Right ventricle myocardium superior (tissue), 1 donor: ENCODE results near the gene ASIC1. TPM values are rescaled to one million over a fixed set of nuclear protein-coding genes. Genes with fewer than 3 reads are reported as not detected.
A peak's percentile ranks its signal among the peaks of the same experiment; 100 is the strongest.
"Not testable (repeated sequence)": the region's sequence is repeated elsewhere in the genome, so short reads cannot be mapped to it uniquely, and the experiment has no call there.

Experiments
- ATAC-seq: fragments of 200-7000 bp; cut with Tn5 transposase; one replicate; pipeline ENCODE4 v1.9.1; 2020; ENCODE audit warnings: mild to moderate bottlenecking; ENCODE audit not compliant: poor library complexity
- DNase-seq: peaks from one replicate; pipeline ENCODE4 v3.0.0-alpha.2; 2020
- intact Hi-C: fragments of 100-400 bp; cut with DNase I; formaldehyde crosslinking; loops from one replicate; pipeline ENCODE4 v1.11.2; 2022
- total RNA-seq: library from RNA; stranded (reverse); fragmentation: NEBNext Ultra II Directional; extraction: Animal tissue kit (Norgen Biotek cat#: 25700); gene quantifications from one replicate; pipeline ENCODE4 v1.2.1, GENCODE V29; 2021
- donor health status: DM: no; HTN: yes; CAD: no; lungs with severe emphysema.

The ASIC1 gene
- total RNA-seq, 1 donor from 2014 or later: 1.6 TPM

DNA sequence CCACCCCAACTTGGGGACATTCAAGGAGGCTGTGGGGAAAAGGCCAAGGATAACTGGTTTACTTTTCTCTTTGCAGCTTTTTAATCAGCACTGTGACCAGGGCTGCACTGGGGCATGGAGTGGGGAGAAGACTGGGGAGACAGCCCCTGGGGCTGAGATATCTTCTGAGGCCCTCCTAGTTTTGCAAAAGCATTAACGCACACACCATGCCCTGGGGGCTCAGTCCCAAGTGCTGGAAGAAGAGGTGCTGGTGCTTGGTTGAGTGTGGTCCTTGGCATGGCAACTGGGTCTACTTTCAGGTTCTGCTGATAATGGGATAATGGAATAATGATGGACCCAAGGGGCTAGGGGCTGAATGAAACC lies 18.4 kb downstream of the ASIC1 start:
- intact Hi-C loops: no loop called here
- no peak for ATAC-seq
- no peak for DNase-seq

- DNase-seq: no peak
- intact Hi-C loops: no loop called here
- ATAC-seq: no peak
These were observed 19.7 kb downstream of the ASIC1 start for GRCh38 chr12:50077099-50077498.

- DNase-seq: no peak
- ATAC-seq: no peak
- intact Hi-C loops: no loop called here
These were observed 20.9 kb downstream of the ASIC1 start for GRCh38 chr12:50078281-50078680.

- intact Hi-C loops: no loop called here
- DNase-seq (no peak), ATAC-seq (no peak)
These were observed 22.4 kb downstream of the ASIC1 start for GRCh38 chr12:50079771-50080170.

DNA sequence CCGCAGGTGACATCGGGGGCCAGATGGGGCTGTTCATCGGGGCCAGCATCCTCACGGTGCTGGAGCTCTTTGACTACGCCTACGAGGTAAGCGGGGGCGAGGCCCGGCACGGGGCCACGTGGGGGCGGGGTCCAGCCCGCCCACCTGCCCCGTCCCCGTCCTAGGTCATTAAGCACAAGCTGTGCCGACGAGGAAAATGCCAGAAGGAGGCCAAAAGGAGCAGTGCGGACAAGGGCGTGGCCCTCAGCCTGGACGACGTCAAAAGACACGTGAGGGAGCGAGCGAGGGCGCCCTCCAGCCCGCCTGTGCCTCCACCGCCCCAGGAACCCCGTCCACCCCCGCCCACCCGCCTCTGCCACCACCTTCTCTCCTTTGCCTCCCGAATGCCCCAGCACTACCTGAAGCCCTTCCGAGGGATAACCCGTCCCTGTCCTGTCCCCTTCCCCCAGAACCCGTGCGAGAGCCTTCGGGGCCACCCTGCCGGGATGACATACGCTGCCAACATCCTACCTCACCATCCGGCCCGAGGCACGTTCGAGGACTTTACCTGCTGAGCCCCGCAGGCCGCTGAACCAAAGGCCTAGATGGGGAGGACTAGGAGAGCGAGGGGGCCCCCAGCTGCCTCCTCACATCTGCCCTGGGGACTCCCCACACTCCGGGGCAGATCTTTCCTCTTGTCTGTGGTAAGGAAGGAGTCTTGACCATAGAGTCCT lies 23.9 kb downstream of the ASIC1 start:
- no peak for ATAC-seq
- DNase-seq: no peak
- intact Hi-C loops: no loop called here

DNA sequence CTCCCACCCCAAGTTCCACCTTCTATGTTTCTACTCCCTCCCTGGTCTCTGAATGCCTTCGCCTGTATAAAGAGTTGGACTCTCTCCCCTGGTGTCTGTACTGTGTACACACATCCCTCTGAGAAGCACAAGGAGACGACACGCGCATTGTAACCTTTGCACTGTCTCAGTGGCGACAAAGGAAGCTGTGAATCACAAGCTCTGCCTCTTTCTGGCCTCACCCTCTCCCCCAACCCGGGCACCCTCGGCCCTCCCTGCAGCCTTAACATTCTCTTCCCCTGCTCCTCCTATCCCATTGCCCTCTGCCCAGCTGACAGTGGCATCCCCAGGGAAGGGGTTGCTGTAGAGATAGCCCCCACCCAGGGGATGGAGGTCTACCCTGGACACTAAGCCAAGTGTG lies 25.2 kb downstream of the ASIC1 start:
- ATAC-seq (no peak), DNase-seq (no peak)
- intact Hi-C loops: no loop called here

GRCh38 chr12:50083301-50083700 lies 25.9 kb downstream of the ASIC1 start:
- no peak for ATAC-seq
- intact Hi-C loops: no loop called here
- DNase-seq: no peak

- intact Hi-C loops, ATAC-seq, DNase-seq: not testable (repeated sequence)
These were observed 27.0 kb downstream of the ASIC1 start for GRCh38 chr12:50084409-50084774.

DNA sequence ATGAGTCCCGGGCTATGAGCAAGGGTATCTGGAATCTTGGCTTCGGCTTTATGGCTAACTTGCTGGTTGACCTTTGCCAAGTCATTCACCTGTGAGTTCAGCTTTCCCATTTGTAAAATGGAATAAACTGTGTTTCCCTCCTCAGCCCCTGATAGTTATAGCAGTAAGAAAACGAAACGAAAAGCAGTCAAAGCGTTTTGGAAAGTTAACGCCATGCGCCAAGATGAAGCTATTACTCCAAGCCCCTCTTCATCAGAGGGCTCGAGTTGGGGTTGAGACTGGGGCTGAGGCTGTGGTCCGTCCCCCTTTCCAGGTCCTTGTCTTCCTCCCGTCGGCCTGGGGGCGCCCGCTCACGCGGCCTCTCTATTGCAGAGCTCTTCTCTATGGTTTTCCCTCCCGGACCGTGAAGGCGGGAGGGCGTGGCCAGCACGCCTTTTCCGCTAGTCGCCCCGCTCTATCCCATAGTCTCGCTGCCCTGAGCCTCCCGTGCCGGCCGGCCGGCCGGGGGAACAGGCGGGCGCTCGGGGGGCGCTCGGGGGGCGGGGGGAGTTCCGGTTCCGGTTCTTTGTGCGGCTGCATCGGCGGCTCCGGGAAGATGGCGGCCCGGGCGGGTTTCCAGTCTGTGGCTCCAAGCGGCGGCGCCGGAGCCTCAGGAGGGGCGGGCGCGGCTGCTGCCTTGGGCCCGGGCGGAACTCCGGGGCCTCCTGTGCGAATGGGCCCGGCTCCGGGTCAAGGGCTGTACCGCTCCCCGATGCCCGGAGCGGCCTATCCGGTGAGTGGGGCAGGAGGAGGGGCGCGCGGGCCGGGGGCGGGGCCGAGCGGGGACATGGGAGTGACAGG lies 27.6 kb downstream of the ASIC1 start, which contains the start of gene SMARCD1:
SMARCD1 (plus strand) TSS at position 568 of the 840 bp plus-strand sequence; CDS start at position 596, 28 bp downstream.
- intact Hi-C loops: loop anchor here (5.0 kb wide), 1 partner anchor 82 kb away; the partner anchor contains the start of gene CERS5
- ATAC-seq: peak; percentile 96
- peak; percentile 96 for DNase-seq

DNA sequence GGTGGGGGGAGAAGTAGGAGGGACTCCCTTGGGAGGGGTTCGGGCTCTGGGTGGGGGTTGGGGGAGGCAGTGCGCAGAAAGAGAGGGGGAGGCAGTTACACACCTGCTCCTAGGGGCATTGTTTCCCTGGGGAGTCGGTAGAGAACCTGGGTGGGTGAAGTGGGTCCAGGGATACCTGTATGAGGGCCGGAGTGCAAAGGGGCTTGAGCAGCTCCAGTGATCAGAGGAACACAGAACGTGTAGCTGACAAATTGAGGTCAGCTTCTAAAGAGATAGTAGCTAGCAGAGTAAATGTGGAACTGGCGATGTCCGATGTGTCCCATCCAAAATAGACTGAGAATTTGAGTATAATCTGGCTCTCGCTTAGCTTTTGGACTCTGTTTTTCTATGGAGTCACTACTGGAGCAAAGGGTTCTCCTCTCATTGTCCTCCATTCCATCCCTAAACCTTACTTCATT lies 28.2 kb downstream of the ASIC1 start:
- ATAC-seq: no peak
- DNase-seq: no peak
- intact Hi-C loops: loop anchor here (5.0 kb wide), 1 partner anchor 82 kb away; the partner anchor contains the start of gene CERS5

GRCh38 chr12:50086148-50086547 lies 28.8 kb downstream of the ASIC1 start:
- DNase-seq: no peak
- ATAC-seq: no peak
- intact Hi-C loops: loop anchor here (5.0 kb wide), 1 partner anchor 81 kb away; the partner anchor contains the start of gene CERS5

- ATAC-seq (no peak), DNase-seq (no peak)
- intact Hi-C loops: loop anchor here (5.0 kb wide), 1 partner anchor 80 kb away; the partner anchor contains the start of gene CERS5
These were observed 29.8 kb downstream of the ASIC1 start for GRCh38 chr12:50087151-50087550.

DNA sequence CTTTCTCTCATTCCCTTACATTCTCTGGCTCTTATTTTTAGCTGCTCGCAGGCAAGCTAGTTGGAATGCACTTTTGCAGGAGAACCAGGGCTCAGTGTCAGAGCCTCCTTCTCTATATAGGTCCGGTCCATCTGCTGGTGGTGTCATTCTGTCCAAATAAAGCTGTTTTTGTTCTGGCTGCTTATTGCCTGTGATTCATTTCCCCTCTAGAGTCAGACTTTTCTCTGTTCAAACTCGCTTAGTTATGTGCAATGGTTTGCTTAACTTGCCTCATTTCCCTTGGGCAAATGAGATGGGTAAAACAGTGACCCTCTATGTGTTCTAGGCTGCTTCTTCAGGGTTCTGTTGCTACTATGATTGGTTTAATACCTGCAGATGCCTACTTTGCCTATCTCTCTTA lies 30.6 kb downstream of the ASIC1 start:
- intact Hi-C loops: loop anchor here (5.0 kb wide), 1 partner anchor 79 kb away; the partner anchor contains the start of gene CERS5
- DNase-seq (no peak), ATAC-seq (no peak)

GRCh38 chr12:50088577-50089335 lies 31.4 kb downstream of the ASIC1 start:
- ATAC-seq: peak; percentile 26
- DNase-seq: no peak
- intact Hi-C loops: loop anchor here (5.0 kb wide), 1 partner anchor 79 kb away; the partner anchor contains the start of gene CERS5

DNA sequence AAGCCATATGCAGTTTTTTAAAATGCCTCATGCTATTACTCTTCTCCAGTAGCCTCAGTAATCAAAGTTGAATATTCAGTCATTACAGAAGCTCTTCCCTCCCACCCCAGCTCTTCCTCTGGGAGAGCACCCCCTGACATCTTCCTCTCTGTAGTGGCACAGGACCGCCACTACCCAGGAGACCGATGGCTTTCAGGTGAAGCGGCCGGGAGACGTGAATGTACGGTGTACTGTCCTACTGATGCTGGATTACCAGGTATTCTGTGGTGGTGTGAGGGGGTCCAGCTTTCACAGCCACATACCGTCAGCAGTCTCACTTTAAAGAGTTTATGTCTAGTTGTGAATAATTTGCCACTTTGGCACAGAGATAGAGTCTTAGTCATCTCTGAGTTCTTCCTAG lies 32.3 kb downstream of the ASIC1 start:
- intact Hi-C loops: loop anchor here (5.0 kb wide), 1 partner anchor 78 kb away; the partner anchor contains the start of gene CERS5
- DNase-seq (no peak), ATAC-seq (no peak)

DNA sequence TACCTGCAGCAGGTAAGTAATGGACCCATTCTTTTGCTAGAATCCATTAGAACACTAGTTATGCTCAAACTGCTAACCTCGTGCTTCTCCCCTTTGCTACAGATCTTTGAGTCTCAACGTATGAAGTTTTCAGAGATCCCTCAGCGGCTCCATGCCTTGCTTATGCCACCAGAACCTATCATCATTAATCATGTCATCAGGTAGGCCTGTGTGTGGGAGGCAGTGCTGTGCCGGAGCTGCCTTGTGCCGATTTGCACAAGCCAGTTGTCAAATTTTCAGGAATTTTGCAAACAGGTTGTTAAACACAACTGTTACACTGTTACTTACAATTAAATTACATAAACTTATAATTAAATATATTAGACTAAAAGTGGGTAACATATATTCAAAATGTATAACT lies 33.0 kb downstream of the ASIC1 start:
- DNase-seq (no peak), ATAC-seq (no peak)
- intact Hi-C loops: no loop called here

DNA sequence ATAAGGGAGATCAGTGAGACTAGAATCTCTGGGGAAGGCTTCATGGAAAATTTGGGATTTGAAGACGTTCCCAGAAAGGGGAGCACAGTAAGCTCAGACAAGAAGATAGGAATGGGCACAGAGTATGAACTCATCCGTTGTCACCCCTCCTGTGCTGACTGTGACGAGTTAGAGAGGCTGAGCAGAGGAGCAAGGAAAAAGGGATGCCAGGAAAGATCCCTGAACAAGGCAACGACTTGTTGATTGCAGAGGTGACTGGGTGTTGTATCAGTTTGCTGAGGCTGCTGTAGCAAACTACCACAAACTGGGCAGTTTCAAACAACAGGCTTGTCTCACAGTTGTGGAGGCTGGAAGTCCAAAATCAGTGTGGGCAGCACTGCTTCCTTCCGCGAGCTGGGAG lies 40.6 kb downstream of the ASIC1 start:
- intact Hi-C loops: no loop called here
- ATAC-seq (no peak), DNase-seq (no peak)

DNA sequence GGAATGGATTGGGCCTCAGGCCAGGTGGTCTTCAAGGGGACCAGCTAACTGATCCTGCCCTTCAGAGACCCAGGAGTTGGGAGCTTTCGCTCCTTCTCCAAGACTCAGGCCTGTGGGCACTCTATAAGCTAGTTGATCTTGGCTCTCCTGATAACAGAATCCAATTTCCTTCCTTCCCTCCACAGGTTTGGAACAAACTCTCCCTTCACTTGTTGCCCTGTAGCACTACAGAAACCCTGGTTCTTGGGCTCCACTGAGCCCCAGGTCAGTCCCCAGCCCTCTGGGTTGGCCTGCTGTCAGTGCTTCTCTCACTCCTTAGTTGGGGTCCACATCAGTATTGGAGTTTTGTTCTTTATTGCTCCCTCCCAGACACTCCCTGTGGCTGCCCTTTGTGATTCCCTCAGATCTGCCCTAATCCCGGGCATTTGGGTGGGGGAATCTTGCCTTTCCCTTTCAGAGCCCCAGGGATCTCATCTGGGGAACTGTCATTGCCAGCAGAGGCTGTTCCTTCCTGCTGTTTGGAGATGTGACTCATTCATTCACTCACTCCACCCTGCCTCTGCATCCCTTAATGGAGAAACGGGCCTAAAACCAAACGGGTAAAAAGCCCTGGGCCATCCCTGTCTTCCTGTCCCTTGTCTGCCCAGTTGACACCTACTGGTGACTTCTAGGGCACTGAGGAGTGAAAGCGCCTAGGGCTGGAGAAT lies 42.1 kb downstream of the ASIC1 start:
- intact Hi-C loops: no loop called here
- no peak for ATAC-seq

More for the DNA sequence above, 42.1 kb downstream of the ASIC1 start:
- DNase-seq: no peak
